ENCODE data around the gene ZBED2.
"Not testable (repeated sequence)": the region's sequence is repeated elsewhere in the genome, so short reads cannot be mapped to it uniquely, and the experiment has no call there.

The ZBED2 gene

GRCh38 chr3:111568911-111569310, 26.2 kb downstream of the ZBED2 start (continued):
- TF ChIP-seq, protein P1, sequence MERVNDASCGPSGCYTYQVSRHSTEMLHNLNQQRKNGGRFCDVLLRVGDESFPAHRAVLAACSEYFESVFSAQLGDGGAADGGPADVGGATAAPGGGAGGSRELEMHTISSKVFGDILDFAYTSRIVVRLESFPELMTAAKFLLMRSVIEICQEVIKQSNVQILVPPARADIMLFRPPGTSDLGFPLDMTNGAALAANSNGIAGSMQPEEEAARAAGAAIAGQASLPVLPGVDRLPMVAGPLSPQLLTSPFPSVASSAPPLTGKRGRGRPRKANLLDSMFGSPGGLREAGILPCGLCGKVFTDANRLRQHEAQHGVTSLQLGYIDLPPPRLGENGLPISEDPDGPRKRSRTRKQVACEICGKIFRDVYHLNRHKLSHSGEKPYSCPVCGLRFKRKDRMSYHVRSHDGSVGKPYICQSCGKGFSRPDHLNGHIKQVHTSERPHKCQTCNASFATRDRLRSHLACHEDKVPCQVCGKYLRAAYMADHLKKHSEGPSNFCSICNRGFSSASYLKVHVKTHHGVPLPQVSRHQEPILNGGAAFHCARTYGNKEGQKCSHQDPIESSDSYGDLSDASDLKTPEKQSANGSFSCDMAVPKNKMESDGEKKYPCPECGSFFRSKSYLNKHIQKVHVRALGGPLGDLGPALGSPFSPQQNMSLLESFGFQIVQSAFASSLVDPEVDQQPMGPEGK (CRISPR knock-in tag; IDR thresholded peaks at IDR 0.05; ENCODE audit: borderline replicate concordance): no peak
- TF ChIP-seq ZNF8 (CRISPR knock-in tag; IDR thresholded peaks at IDR 0.05): no peak

GRCh38 chr3:111568355-111568754, 26.8 kb downstream of the ZBED2 start:
- TF ChIP-seq TCF4 (CRISPR knock-in tag; IDR thresholded peaks at IDR 0.05; ENCODE audit: borderline replicate concordance) (peak; percentile 52; the same call in 1 of the 2 replicates), BACH2 (CRISPR knock-in tag; IDR thresholded peaks at IDR 0.05; ENCODE audit: borderline replicate concordance) (no peak), ISL1 (CRISPR knock-in tag; IDR thresholded peaks at IDR 0.05) (peak; percentile 82)
- TF ChIP-seq, protein P2, sequence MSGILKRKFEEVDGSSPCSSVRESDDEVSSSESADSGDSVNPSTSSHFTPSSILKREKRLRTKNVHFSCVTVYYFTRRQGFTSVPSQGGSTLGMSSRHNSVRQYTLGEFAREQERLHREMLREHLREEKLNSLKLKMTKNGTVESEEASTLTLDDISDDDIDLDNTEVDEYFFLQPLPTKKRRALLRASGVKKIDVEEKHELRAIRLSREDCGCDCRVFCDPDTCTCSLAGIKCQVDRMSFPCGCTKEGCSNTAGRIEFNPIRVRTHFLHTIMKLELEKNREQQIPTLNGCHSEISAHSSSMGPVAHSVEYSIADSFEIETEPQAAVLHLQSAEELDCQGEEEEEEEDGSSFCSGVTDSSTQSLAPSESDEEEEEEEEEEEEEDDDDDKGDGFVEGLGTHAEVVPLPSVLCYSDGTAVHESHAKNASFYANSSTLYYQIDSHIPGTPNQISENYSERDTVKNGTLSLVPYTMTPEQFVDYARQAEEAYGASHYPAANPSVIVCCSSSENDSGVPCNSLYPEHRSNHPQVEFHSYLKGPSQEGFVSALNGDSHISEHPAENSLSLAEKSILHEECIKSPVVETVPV (CRISPR knock-in tag; IDR thresholded peaks at IDR 0.05): no peak
- peak; percentile 55 for ATAC-seq

- ATAC-seq: no peak
- no peak for TF ChIP-seq ZC3H10 (CRISPR knock-in tag; IDR thresholded peaks at IDR 0.05)
- TF ChIP-seq GLIS3 (CRISPR knock-in tag; IDR thresholded peaks at IDR 0.05): no peak
- TF ChIP-seq TCF4 (CRISPR knock-in tag; IDR thresholded peaks at IDR 0.05; ENCODE audit: borderline replicate concordance): no peak
- TF ChIP-seq PPARA (CRISPR knock-in tag; IDR thresholded peaks at IDR 0.05; ENCODE audit: borderline replicate concordance): no peak
- no peak for TF ChIP-seq CSDC2 (CRISPR knock-in tag; IDR thresholded peaks at IDR 0.05)
- no peak for TF ChIP-seq RARB (CRISPR knock-in tag; IDR thresholded peaks at IDR 0.05)
- TF ChIP-seq SNAI2 (CRISPR knock-in tag; IDR thresholded peaks at IDR 0.05): no peak
- TF ChIP-seq TOX (CRISPR knock-in tag; IDR thresholded peaks at IDR 0.05; ENCODE audit: borderline replicate concordance): no peak
- TF ChIP-seq ZNF565 (CRISPR knock-in tag; conservative IDR thresholded peaks at IDR 0.05; ENCODE audit: low read depth): no peak
- TF ChIP-seq ZNF70 (CRISPR knock-in tag; IDR thresholded peaks at IDR 0.05): no peak
- TF ChIP-seq, protein P2 (CRISPR knock-in tag; IDR thresholded peaks at IDR 0.05): no peak
- no peak for TF ChIP-seq ZNF8 (CRISPR knock-in tag; IDR thresholded peaks at IDR 0.05)
- no peak for TF ChIP-seq ARNTL (CRISPR knock-in tag; IDR thresholded peaks at IDR 0.05; ENCODE audit: borderline replicate concordance, low read depth)
- no peak for TF ChIP-seq ESRRG (CRISPR knock-in tag; IDR thresholded peaks at IDR 0.05)
- TF ChIP-seq BACH2 (CRISPR knock-in tag; IDR thresholded peaks at IDR 0.05; ENCODE audit: borderline replicate concordance): no peak
- no peak for TF ChIP-seq OSR1 (CRISPR knock-in tag; IDR thresholded peaks at IDR 0.05)
Measured at GRCh38 chr3:111566844-111567243, 28.3 kb downstream of the ZBED2 start.

DNA sequence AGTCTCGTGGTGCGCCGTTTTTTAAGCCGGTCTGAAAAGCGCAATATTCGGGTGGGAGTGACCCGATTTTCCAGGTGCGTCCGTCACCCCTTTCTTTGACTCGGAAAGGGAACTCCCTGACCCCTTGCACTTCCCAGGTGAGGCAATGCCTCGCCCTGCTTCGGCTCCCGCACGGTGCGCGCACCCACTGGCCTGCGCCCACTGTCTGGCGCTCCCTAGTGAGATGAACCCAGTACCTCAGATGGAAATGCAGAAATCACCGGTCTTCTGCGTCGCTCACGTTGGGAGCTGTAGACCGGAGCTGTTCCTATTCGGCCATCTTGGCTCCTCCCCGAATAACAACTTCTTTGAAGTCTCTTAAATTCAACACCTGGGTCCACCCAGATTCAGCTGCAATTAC, 33.2 kb downstream of the ZBED2 start:
- not testable (repeated sequence) for ATAC-seq

DNA sequence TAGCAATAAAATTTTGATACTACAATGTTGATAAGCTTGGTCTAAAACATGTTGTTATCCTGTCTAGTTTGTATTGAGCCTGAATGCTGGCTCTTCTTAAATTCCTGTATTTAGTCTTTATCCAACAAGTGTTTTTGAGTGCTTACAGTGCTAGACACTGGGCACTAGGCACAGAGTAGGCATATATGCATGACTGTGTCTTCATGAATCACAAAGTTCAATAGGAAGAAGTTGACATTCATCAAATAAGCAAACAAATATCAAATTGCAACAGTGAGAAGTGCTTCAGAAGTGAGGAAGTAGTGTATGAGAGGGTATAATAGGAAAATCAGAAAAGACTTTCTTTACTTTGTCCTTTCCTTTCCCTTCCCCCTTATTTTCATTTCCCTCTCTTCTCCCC, 46.4 kb downstream of the ZBED2 start:
- TF ChIP-seq ZFP3 (CRISPR knock-in tag; IDR thresholded peaks at IDR 0.05) (no peak), ZC3H10 (CRISPR knock-in tag; IDR thresholded peaks at IDR 0.05) (no peak), OSR1 (CRISPR knock-in tag; IDR thresholded peaks at IDR 0.05) (no peak)
- TF ChIP-seq, protein P3, sequence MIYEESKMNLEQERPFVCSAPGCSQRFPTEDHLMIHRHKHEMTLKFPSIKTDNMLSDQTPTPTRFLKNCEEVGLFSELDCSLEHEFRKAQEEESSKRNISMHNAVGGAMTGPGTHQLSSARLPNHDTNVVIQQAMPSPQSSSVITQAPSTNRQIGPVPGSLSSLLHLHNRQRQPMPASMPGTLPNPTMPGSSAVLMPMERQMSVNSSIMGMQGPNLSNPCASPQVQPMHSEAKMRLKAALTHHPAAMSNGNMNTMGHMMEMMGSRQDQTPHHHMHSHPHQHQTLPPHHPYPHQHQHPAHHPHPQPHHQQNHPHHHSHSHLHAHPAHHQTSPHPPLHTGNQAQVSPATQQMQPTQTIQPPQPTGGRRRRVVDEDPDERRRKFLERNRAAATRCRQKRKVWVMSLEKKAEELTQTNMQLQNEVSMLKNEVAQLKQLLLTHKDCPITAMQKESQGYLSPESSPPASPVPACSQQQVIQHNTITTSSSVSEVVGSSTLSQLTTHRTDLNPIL (CRISPR knock-in tag; IDR thresholded peaks at IDR 0.05; ENCODE audit: low read depth): no peak

GRCh38 chr3:111548092-111548491, 47.1 kb downstream of the ZBED2 start:
- ATAC-seq: no peak
- TF ChIP-seq PPARA (CRISPR knock-in tag; IDR thresholded peaks at IDR 0.05; ENCODE audit: borderline replicate concordance) (no peak), ESRRG (CRISPR knock-in tag; IDR thresholded peaks at IDR 0.05) (no peak), ISL1 (CRISPR knock-in tag; IDR thresholded peaks at IDR 0.05) (no peak), SNAI2 (CRISPR knock-in tag; IDR thresholded peaks at IDR 0.05) (no peak), ZNF70 (CRISPR knock-in tag; IDR thresholded peaks at IDR 0.05) (no peak), TCF4 (CRISPR knock-in tag; IDR thresholded peaks at IDR 0.05; ENCODE audit: borderline replicate concordance) (no peak), ZFP30 (CRISPR knock-in tag; IDR thresholded peaks at IDR 0.05) (no peak), RARB (CRISPR knock-in tag; IDR thresholded peaks at IDR 0.05) (no peak), BACH2 (CRISPR knock-in tag; IDR thresholded peaks at IDR 0.05; ENCODE audit: borderline replicate concordance) (no peak), TOX (CRISPR knock-in tag; IDR thresholded peaks at IDR 0.05; ENCODE audit: borderline replicate concordance) (no peak), ZNF8 (CRISPR knock-in tag; IDR thresholded peaks at IDR 0.05) (no peak), CSDC2 (CRISPR knock-in tag; IDR thresholded peaks at IDR 0.05) (no peak)
- TF ChIP-seq, protein P2 (CRISPR knock-in tag; IDR thresholded peaks at IDR 0.05): no peak
- TF ChIP-seq, protein P3 (CRISPR knock-in tag; IDR thresholded peaks at IDR 0.05; ENCODE audit: low read depth): no peak
- TF ChIP-seq, protein P1 (CRISPR knock-in tag; IDR thresholded peaks at IDR 0.05; ENCODE audit: borderline replicate concordance): no peak

More for the DNA sequence above, 46.4 kb downstream of the ZBED2 start:
- ATAC-seq: no peak

All from SK-N-SH treated with all-trans-retinoic acid at 6 μM for 48 hours (cell line).